KMS-11 (cell line): Measurements from ENCODE around the gene FAR2.

Experiments
- H2AFZ ChIP-seq: fragments of 200-600 bp; sonication (generic); 2 replicates; pipeline ENCODE4 v1.6.1; 2016; ENCODE audit warnings: antibody characterized with exemption, mixed run types, low read depth
- H3K27ac ChIP-seq: fragments of 200-600 bp; sonication (generic); 2 replicates; pipeline ENCODE4 v1.6.1; 2016; ENCODE audit warnings: mild to moderate bottlenecking, mixed run types
- H3K27me3 ChIP-seq: fragments of 200-600 bp; sonication (generic); 2 replicates; pipeline ENCODE4 v1.6.1; 2017; ENCODE audit warnings: mild to moderate bottlenecking, low read depth, mixed run types, moderate library complexity; ENCODE audit not compliant: insufficient read depth
- H3K36me3 ChIP-seq: fragments of 200-600 bp; sonication (generic); 2 replicates; pipeline ENCODE4 v1.6.1; 2017; ENCODE audit warnings: mild to moderate bottlenecking, mixed run types; ENCODE audit not compliant: insufficient read depth
- H3K4me1 ChIP-seq: fragments of 200-600 bp; sonication (generic); 2 replicates; pipeline ENCODE4 v1.6.1; 2016; ENCODE audit warnings: mild to moderate bottlenecking, low read depth, mixed run types; ENCODE audit not compliant: poor library complexity, severe bottlenecking
- H3K4me2 ChIP-seq: fragments of 200-600 bp; sonication (generic); 2 replicates; pipeline ENCODE4 v1.7.0; 2016; ENCODE audit warnings: mild to moderate bottlenecking, mixed run types
- H3K4me3 ChIP-seq: fragments of 200-600 bp; sonication (generic); IDR thresholded peaks from 2 replicates; pipeline ENCODE4 v1.6.1; 2017; ENCODE audit warnings: low read depth, low read length, mixed read lengths; ENCODE audit not compliant: insufficient read depth
- H3K79me2 ChIP-seq: fragments of 200-600 bp; sonication (generic); 2 replicates; pipeline ENCODE4 v1.6.1; 2016; ENCODE audit warnings: low read depth, mixed run types; ENCODE audit not compliant: insufficient read depth
- H3K9ac ChIP-seq: fragments of 200-600 bp; sonication (generic); 2 replicates; pipeline ENCODE4 v1.6.1; 2016; ENCODE audit warnings: mild to moderate bottlenecking, mixed run types
- H4K20me1 ChIP-seq: fragments of 200-600 bp; sonication (generic); 2 replicates; pipeline ENCODE4 v1.6.1; 2016; ENCODE audit warnings: mild to moderate bottlenecking, mixed run types; ENCODE audit not compliant: insufficient read depth
- TF ChIP-seq, protein P1 (sequence below): fragments of 200-600 bp; sonication (generic); conservative IDR thresholded peaks from 2 replicates; pipeline ENCODE4 v1.6.1; 2017; ENCODE audit warnings: low read depth, mild to moderate bottlenecking, antibody characterized with exemption, low read length, moderate library complexity, mixed read lengths

The FAR2 gene

DNA sequence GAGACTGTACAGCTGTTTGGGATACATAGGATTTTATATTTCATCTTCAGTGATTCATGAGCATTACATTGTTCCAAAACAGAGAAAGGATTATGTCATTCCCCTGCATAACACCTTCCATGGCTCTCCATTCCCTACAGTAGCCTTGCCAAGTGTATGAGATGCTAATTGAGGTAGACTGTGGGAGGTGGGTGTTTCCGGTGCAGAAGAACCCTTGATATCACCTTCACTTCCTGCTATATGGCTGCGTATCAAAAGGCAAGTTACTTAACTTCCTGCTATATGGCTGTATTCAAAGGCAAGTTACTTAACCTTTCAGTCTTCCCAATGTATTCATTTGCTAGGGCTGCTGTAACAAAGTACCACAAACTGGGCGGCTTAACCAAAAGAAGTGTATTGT lies 11.2 kb downstream of the FAR2 start:
- Histone ChIP-seq H3K36me3 (no peaks in the 10 kb centered on the region), H3K9ac (no peak overlapping the region), H3K4me3 (no peak overlapping the region), H3K27ac (no peak overlapping the region), H2AFZ (no peak overlapping the region), H3K4me2 (no peak overlapping the region), H3K79me2 (no peaks in the 10 kb centered on the region), H4K20me1 (no peaks in the 10 kb centered on the region), H3K27me3 (no peaks in the 10 kb centered on the region), H3K4me1 (no peaks in the 10 kb centered on the region)
- TF ChIP-seq, protein P1, sequence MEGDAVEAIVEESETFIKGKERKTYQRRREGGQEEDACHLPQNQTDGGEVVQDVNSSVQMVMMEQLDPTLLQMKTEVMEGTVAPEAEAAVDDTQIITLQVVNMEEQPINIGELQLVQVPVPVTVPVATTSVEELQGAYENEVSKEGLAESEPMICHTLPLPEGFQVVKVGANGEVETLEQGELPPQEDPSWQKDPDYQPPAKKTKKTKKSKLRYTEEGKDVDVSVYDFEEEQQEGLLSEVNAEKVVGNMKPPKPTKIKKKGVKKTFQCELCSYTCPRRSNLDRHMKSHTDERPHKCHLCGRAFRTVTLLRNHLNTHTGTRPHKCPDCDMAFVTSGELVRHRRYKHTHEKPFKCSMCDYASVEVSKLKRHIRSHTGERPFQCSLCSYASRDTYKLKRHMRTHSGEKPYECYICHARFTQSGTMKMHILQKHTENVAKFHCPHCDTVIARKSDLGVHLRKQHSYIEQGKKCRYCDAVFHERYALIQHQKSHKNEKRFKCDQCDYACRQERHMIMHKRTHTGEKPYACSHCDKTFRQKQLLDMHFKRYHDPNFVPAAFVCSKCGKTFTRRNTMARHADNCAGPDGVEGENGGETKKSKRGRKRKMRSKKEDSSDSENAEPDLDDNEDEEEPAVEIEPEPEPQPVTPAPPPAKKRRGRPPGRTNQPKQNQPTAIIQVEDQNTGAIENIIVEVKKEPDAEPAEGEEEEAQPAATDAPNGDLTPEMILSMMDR = no peak

DNA sequence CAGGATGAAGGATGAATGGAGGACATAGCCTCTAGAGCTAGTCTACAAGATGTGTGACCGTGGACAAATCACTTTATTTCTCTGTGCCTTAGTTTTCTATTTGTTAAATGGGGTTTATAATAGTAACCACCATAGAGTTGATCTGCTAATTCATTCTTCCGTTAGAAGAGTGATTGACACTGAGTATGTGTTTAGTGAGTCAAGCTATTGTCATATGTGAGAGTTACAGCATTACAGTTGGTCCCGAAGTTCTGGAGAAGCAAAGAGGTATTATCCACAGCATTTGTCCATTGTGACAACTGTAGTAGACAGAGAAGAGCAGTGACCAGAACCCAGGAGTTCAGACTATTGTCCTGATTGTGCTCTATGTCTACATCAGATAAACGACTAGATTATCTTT lies 14.1 kb downstream of the FAR2 start:
- no peak overlapping the region for H3K4me3 ChIP-seq
- no peaks in the 10 kb centered on the region for H3K36me3 ChIP-seq
- H3K27ac ChIP-seq = no peak overlapping the region
- H3K79me2 ChIP-seq = no peaks in the 10 kb centered on the region
- no peaks in the 10 kb centered on the region for H3K27me3 ChIP-seq
- no peak overlapping the region for H3K9ac ChIP-seq
- no peak overlapping the region for H3K4me2 ChIP-seq
- no peaks in the 10 kb centered on the region for H4K20me1 ChIP-seq
- TF ChIP-seq, protein P1 = no peak
- no peak overlapping the region for H2AFZ ChIP-seq
- H3K4me1 ChIP-seq = no peaks in the 10 kb centered on the region

DNA sequence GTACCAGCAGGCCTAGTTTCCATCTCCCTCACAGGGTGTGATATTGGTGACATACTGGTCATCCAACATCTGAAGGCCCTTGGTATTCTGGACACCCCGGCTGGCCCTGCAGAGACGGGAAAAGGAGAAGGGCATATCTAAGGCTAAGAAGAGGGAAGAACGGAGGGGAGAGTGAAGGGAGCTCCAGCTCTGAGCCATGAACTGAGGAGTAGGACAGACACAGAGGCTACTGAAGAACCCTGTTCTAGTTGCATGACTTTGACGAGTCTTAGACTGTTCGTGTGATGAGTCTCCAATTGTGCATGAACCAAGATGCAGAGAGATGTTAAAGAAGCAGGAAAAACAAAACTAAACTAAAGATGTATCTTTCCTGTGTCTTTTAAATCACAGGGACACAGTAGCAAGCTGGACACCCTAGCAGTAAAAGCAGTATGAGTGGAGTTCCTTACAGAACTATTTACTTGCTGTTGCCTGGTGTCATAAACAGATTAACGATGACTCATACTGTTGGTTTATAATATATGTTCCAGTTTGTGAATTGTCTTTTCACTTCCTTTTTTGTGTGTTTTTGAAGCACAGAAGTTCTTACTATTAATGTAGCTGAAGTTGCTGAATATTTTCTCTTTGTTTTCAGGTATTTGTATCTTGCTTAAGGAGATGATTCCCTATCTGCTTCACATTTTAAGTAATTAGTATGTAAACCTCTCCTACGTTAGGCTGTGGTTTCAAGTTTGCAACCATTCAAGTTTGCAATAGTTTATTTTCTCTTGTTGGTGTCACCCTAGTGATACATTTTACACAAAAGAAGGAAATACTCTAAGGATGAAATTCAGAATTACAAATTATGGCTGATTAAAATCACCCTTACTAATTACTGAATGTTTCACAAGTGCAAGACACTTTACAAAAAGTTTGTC lies 15.7 kb downstream of the FAR2 start:
- Histone ChIP-seq H3K27me3 (no peaks in the 10 kb centered on the region), H2AFZ (no peak overlapping the region), H3K4me3 (no peak overlapping the region), H3K4me1 (no peaks in the 10 kb centered on the region), H3K4me2 (no peak overlapping the region), H3K79me2 (no peaks in the 10 kb centered on the region), H3K36me3 (no peaks in the 10 kb centered on the region), H3K27ac (no peak overlapping the region), H3K9ac (no peak overlapping the region), H4K20me1 (no peaks in the 10 kb centered on the region)
- TF ChIP-seq, protein P1 = no peak

DNA sequence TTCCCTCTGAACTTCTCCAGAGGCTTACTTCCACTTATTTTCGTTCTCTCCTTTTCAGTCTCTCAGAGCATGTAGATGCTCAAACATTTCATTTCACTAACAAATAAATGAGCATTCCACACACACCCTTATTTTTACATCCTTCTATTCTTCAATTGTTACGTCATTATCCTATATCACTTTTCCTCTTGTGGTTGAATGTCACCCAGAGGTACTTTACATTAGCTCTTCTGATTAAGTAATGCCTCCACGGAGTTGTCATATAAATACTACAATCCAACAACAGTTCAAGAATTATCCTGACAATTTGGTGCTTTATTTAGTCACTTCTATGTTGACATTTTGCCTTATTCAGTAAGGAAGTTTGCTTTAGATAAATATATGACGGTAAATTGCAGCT lies 18.4 kb downstream of the FAR2 start:
- Histone ChIP-seq H3K36me3 (no peaks in the 10 kb centered on the region), H3K27ac (no peak overlapping the region), H3K9ac (no peak overlapping the region), H3K4me1 (no peaks in the 10 kb centered on the region), H4K20me1 (no peaks in the 10 kb centered on the region), H3K79me2 (no peaks in the 10 kb centered on the region), H3K4me3 (no peak overlapping the region), H3K4me2 (no peak overlapping the region), H3K27me3 (no peaks in the 10 kb centered on the region), H2AFZ (no peak overlapping the region)
- TF ChIP-seq, protein P1 = no peak
